ENCODE measurements around the gene C9orf72.

DNA sequence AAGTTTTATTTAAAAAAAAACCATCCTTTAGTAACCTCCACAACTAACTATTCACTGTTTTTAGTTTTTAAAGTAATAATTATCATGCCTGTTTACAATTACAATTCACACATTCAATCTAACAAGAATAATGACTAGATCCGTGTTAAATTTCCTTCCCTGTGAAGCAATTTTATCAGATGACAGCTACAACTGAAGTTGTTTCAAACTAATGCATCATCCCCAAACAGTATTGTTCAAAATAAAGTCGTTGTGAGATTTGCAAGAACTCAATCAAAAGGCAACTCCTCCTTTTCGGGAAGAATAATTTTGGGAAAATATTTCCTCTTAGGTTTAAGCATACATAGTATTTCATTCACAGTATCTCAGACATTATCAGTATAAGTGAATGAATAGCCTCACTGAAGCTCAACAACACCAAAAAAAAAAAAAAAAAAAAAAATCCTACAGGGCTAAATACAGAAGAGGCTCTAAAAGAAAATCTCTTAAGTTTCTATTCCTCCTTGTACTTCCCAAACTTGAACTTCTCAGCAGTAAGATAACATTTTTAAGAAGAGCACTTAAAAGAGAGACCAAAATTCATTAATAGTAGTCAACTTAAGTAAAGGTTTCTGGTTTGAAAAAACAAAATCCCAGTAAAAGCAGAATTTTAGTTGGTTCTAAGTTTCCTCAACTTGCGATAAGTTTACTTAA lies 9.4 kb downstream of the C9orf72 start:
- TF ChIP-seq, protein P1, sequence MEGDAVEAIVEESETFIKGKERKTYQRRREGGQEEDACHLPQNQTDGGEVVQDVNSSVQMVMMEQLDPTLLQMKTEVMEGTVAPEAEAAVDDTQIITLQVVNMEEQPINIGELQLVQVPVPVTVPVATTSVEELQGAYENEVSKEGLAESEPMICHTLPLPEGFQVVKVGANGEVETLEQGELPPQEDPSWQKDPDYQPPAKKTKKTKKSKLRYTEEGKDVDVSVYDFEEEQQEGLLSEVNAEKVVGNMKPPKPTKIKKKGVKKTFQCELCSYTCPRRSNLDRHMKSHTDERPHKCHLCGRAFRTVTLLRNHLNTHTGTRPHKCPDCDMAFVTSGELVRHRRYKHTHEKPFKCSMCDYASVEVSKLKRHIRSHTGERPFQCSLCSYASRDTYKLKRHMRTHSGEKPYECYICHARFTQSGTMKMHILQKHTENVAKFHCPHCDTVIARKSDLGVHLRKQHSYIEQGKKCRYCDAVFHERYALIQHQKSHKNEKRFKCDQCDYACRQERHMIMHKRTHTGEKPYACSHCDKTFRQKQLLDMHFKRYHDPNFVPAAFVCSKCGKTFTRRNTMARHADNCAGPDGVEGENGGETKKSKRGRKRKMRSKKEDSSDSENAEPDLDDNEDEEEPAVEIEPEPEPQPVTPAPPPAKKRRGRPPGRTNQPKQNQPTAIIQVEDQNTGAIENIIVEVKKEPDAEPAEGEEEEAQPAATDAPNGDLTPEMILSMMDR (optimal IDR thresholded peaks at IDR 0.05 in 1 of 3, IDR thresholded peaks at IDR 0.05 in 1 of 3, conservative IDR thresholded peaks at IDR 0.05 in 1 of 3; ENCODE audit: extremely low read depth in 1 of 3, insufficient read depth in 2 of 3, low read length in 3 of 3): no peak
- TF ChIP-seq EZH2 (IDR thresholded peaks at IDR 0.05; ENCODE audit: low read length): no peak
